Renal cortical epithelial cell (primary cell): ENCODE measurements around the gene SWI5. TPM values are rescaled to one million over a fixed set of nuclear protein-coding genes. Genes with fewer than 3 reads are reported as not detected.
"Not testable (repeated sequence)": the region's sequence is repeated elsewhere in the genome, so short reads cannot be mapped to it uniquely, and the experiment has no call there.

Experiments
- DNase-seq: peaks from one replicate; pipeline ENCODE4 v3.0.0-alpha.2; 2011; ENCODE audit warnings: low read depth
- total RNA-seq: library from RNA; depleted of rRNA; stranded (reverse); fragments of >200 nt; gene quantifications from 2 replicates; pipeline ENCODE4 v1.2.3, GENCODE V29; 2014

The SWI5 gene
- 15.5 and 22.6 TPM in 2 replicates for total RNA-seq

DNA sequence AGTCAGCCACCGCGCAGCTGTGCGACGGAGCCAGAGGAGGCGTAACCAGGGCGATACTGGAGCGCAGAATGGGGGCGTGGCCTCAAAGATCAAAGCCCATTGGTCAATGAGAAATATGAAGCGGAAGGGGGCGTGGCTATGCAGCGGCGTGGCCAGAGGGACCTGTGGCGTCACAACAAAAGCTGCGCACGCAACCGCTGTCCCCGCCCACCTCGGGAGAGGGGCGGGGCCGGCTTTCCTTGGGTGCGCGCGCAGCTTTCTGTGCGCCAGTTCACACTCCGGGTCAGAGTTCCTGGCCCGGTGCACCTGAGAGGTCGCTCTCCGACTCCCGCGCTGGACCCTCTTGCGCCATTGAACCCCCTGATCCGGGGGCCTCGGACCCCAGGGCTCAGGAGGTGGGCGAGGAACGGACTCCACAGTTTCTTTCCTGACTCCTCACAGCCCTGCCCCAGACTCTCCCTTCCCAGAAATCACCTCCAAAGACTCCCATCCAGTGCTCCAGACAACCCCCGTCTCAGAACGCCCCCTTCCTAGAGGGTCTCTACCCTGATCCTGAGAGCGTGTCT is at the start of gene SWI5:
TSS of gene SWI5 (plus strand) at position 269 of the 566 bp plus-strand sequence.
- peak; percentile 97 for DNase-seq

DNA sequence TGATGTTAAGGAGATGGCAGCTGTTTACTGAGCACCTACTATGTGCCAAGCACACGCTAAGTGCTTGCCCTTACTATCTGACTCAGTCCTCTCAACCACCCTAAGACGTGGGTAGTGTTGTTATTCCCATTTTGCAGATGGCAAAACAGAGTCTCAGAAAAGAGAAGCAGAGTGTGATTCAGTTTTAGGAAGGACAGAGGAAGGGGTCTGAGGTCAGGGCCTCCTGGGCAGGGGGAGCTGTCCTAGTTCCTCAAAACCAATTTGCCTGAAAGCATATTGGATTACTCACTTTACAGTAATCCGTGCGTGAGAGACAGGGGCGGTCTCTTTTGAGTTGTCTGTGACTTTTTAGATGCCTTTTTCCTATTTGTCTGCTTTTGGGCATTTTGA is 49.7 kb upstream of the SWI5 start:
- no peak for DNase-seq

DNA sequence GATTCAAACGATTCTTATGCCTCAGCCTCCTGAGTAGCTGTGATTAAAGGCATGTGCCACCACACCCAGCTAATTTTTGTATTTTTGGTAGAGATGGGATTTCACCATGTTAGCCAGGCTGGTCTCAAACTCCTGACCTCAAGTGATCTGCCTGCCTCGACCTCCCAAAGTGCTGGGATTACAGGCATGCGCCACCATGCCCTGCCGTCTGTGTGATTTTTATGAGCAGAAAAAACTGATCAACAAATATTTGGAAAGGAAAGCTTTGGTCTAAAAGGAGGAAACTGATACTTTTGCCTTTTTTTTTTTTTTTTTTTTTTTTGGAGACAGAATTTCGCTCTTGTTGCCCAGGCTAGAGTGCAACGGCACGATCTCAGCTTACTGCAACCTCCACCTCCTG is 45.2 kb upstream of the SWI5 start:
- DNase-seq, result not testable (repeated sequence)

GRCh38 chr9:128231638-128232527 is 44.2 kb upstream of the SWI5 start:
- DNase-seq, result no peak

- DNase-seq, result no peak
Observed at GRCh38 chr9:128232528-128233428, 43.3 kb upstream of the SWI5 start.

GRCh38 chr9:128233817-128234406 is 42.2 kb upstream of the SWI5 start:
- no peak for DNase-seq

DNA sequence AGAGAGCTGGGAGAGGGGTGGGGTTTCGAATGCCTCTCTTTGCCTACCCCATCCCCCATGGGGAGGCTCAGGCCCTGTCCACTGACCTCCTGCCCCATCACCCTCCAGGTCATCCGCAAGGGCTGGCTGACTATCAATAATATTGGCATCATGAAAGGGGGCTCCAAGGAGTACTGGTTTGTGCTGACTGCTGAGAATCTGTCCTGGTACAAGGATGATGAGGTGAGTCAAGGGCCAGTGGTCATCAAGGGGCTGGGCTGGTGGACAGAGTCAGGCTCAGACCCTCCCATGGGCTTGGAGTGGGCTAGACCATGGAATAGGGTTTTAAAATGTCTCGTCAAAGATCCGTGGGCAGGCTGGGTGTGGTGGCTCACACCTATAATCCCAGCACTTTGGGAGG is 34.0 kb upstream of the SWI5 start:
- no peak for DNase-seq

DNA sequence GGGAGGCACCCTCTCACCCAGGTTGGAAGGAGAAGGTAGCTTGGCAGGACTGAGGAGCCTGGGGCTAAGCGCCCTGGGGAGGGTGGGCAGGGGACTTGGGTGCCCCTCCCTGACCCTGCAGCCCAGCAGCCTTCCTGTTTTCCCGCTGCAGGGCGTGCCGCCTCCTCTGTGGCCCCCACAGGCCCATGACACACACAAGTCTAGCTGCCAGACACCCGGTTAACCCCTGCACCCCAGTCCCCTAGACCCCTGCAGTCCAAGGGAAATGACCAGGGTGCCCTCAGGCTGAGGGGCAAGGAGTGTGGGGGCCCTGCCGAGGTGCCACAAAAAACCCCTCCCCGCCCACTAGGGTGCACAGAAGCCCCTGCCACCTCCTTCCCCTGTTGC is 33.3 kb upstream of the SWI5 start:
- DNase-seq, result no peak

GRCh38 chr9:128243215-128244018 is 32.7 kb upstream of the SWI5 start:
- DNase-seq, result no peak

GRCh38 chr9:128244091-128244836 is 31.8 kb upstream of the SWI5 start:
- DNase-seq, result no peak

- DNase-seq, result no peak
Observed at GRCh38 chr9:128244837-128245231, 31.2 kb upstream of the SWI5 start.

GRCh38 chr9:128245421-128246151 is 30.5 kb upstream of the SWI5 start:
- DNase-seq, result no peak

DNA sequence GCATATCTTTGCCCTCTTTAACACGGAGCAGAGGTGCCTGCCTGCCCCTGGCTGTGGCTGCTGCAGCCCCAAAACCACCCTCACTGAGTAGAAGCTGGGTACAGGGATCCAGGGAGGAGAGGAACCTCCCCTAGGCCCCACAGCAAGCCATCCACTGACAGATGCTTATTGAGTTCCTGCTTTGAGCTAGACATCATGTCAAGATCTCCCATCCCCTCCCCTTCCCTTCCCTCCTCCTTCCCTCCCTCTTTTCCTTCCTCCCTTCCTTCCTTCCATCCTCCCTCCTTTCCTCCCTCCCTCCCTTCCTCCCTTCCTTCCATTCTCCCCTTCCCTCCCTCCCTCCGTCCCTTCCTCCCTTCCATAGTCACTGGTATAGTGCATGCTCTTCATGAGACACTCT is 29.6 kb upstream of the SWI5 start:
- DNase-seq, result no peak

DNA sequence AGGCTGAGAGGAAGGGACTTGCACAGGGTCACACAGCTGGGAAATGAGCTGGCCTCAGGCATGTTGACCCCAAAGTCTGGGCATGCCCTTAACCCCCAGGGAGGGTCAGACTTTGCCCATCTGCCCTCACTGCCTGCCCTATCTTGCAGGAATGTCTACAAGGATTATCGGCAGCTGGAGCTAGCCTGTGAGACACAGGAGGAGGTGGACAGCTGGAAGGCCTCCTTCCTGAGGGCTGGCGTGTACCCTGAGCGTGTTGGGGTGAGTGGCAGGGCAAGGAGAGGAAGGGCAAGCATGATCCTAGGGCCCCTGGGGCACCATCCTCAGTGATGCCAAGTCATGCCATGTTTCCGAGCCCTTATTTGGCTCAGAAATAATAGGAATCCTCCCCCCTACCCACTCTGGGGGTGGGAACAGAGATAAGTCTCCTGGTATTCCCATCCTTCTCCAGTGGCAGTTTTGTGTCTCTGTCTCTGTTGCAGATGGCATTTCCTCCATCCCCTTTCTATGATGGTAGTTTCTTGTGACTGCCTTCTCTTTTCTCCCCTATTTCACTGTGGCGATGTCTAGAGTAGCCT is 28.8 kb upstream of the SWI5 start:
- DNase-seq, result no peak

DNA sequence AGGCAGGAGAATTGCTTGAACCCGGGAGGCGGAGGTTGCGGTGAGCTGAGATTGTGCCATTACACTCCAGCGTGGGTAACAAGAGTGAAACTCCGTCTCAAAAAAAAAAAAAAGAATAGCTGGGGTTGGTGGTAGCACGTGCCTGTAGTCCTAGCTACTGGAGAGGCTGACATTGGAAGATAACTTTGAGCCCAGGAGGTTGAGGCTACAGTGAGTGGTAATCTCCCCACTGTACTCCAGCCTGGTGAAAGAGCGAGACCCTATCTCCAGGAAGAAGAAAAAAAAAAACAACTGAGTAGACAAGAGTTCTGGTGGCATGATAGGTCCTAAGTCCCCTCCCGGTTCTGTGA is 26.5 kb upstream of the SWI5 start:
- DNase-seq, result no peak

DNA sequence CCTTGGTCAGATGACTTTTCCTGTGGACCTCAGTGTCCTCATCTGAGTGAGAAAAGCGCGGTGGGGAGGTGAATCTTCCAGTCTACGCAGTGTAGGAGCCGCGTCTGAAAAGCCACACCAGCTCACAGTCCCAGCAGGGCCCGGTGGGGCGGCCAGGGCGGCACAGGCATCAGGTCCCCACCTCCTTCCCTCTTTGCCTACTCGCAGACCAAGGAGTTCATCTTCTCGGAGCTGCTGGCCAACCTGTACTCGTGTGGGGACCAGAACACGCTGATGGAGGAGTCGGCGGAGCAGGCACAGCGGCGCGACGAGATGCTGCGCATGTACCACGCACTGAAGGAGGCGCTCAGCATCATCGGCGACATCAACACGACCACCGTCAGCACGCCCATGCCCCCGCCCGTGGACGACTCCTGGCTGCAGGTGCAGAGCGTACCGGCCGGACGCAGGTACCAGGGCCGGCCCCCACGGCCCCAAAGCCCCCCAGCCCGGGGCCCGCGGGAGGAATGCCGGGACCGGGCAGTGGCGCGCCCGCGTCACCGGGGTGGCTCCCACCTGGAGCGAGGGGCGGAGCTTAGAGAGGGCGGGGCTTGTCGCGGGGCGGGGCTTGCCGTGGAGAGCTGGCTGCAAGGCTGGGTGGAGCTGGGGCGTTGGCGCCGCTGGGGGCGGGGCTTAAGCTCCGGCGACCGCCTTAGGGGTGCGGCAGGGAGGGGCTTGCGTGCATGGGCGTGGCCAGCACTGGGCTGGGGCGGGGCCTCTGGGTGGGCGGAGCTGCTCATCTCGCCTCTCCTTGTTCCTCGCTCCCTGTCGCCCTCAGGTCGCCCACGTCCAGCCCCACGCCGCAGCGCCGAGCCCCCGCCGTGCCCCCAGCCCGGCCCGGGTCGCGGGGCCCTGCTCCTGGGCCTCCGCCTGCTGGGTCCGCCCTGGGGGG is 25.9 kb upstream of the SWI5 start:
- peak; percentile 39 for DNase-seq

DNA sequence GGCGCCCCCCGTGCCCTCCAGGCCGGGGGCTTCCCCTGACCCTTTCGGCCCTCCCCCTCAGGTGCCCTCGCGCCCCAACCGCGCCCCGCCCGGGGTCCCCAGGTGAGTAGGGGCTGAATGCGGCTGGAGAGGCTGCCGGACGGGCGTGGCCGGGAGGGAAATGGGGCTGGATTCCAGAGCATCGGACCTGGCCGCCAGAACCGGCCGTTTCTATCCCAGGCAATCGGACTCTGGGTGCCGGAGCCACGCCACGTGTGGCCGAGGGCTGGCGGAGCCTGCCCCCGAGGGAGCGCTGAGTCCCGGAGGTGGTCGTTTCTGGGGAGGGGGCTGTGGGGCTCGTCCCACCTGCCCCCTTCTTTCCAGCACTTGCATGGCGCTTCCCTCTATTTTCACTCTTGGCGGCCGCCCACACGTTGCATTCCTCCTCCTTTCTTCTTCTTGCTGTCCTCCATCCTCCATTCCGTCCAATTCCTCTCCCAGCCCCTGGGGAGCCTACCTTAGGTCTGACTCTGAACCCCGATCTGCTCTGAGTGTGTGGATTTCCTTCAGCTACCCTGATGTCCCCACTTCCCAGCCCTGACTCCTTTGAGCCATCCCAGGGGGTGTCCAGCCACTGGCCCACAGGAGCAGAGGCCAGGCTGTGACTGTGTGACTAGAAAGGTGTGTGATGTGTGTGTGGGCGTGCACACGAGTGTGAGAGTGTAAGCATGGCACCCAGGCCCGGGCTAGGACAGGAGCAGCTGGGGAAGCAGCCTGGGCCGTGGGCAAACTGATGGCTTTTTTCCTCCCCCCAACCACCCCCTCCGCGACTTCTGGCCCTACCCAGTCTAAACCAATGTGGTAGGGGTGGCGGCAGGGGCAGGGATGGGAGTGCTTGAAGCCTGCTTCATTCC is 25.0 kb upstream of the SWI5 start:
- no peak for DNase-seq
